Measurements from ENCODE around the gene RNASE1.

The RNASE1 gene

GRCh38 chr14:20807304-20808161 lies 4.9 kb upstream of the RNASE1 start:
- no peak for DNase-seq

DNA sequence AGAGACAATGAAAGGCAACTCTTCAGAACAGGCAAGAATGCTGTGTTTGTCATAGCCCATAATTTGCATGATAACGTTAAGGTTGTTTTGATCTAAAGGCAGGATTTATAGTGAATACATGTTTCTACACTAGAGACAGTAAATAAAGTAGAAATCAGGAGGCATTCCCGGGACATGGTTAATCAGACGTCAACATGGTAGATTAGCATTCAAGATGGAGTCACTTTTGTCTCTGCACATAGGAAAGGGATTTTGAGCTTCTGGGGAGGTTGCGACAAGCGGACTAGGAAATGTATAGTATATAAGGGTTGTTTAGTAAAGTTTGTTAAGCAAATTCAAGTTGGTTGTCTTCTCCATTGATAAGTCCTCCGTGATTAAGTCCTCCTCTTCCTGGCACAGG lies 2.8 kb upstream of the RNASE1 start:
- DNase-seq, result no peak

DNA sequence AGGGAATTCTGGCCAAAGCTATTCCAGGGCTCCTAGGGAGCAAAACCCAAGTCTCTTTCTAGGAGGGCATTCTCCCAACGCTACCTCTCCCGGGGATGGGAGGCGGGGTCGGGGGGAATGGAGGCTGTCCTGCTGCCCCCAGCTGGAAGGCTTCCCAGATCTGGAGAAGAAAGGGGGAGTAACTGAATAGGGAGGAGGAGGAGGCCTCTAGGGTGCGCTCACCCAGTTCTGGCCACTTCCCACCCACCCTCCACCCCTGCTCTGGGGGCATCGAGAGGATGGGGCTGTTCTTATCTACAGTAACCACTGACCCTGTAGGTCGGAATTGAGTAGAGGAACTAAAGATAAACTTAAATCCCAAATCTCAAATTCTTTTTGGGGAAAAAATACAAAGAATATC lies 579 bp upstream of the RNASE1 start:
- DNase-seq, result no peak

DNA sequence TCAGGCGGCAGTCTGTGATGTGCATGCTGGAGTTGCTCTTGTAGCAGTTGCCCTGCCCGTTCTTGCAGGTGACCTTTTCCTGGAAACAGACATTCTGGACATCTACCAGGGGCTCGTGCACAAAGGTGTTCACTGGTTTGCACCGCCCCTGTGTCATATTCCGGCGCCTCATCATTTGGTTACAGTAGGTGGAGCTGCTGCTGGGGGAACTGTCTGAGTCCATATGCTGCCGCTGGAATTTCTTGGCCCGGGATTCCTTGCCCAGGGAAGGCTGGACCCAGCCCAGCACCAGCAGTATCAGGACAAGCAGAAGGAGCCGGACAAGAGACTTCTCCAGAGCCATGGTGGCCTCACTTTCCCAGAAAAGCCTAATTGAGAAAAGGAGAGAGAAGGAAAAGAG lies 918 bp downstream of the RNASE1 start:
- no peak for DNase-seq

- no peak for DNase-seq
These were observed 2.6 kb downstream of the RNASE1 start for GRCh38 chr14:20799892-20800544.

- no peak for DNase-seq
These were observed 3.2 kb downstream of the RNASE1 start for GRCh38 chr14:20799456-20799891.

DNA sequence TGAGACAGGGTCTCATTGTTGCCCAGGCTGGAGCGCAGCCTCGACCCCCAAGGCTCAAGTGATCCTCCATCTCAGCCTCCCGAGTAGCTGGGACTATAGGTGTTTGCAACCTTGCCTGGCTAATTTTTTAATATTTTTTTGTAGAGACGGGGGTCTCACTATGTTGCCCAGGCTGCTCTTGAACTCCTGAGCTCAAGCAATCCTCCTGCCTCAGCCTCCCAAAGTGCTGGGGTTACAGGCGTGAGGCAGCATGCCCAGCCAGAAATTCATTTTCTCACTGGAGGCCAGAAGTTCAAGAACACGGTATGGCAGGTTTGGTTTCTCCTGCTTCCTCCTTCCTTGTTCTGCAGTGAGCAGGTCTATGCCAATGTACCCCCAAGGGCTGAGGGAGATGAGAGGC lies 3.7 kb downstream of the RNASE1 start:
- no peak for DNase-seq

GRCh38 chr14:20798318-20798717 lies 4.3 kb downstream of the RNASE1 start:
- DNase-seq, result no peak

GRCh38 chr14:20797164-20797563 lies 5.5 kb downstream of the RNASE1 start:
- no peak for DNase-seq

GRCh38 chr14:20794644-20795369 lies 7.8 kb downstream of the RNASE1 start:
- no peak for DNase-seq

DNA sequence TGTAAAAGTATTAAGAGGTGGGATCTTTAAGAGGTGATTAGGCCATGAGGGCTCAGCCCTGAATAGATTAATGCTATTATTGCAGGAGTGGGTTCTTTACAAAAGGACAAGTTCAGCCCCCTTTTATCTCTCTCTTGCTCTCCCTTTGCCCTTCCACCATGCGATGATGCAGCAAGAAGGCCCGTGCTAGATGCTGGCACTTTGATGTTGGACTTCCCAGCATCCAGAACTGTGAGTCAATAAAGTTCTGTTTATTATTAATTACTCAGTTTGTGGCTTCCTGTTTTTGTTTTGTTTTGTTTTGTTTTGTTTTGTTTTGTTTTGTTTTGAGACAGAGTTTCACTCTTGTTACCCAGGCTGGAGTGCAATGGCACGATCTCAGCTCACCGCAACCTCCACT lies 10.1 kb downstream of the RNASE1 start:
- DNase-seq, result no peak

DNA sequence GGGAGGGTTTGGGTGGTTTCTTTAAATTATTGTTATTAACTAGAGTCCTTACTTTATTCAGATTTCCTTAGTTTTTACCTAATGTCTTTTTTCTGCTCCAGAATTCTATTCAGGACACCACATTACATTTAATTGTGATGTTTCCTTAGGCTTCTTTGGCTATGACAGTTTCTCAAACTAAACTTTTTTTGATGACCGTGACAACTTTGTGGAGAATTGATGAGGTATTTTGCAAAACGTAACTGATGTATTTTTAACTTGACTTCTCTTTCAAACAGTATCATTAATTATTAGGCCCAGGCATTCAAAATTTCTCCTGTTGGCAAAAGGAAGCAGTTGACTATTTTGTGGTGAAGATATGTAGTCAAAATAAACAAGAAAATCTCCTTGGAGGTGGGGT lies 11.0 kb downstream of the RNASE1 start:
- no peak for DNase-seq

DNA sequence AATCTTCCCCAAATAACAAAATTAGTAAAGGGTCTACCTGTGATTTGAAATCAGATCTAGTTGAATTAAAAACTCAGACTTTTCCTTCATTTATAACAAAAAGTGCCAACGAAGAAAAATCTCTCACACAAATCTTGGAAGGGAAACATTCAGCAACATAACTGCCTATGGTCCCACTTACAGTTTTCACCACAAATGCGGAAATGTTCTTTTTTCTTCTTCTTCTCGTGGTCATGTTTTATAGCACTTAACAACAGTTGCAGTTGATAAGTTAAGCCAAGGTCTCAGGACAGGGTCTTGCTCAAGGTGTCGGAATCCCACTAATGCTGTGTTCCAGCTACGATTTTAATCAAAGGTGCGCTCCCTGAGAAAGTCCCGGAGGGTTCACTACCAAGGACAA lies 11.5 kb downstream of the RNASE1 start:
- DNase-seq, result no peak

DNA sequence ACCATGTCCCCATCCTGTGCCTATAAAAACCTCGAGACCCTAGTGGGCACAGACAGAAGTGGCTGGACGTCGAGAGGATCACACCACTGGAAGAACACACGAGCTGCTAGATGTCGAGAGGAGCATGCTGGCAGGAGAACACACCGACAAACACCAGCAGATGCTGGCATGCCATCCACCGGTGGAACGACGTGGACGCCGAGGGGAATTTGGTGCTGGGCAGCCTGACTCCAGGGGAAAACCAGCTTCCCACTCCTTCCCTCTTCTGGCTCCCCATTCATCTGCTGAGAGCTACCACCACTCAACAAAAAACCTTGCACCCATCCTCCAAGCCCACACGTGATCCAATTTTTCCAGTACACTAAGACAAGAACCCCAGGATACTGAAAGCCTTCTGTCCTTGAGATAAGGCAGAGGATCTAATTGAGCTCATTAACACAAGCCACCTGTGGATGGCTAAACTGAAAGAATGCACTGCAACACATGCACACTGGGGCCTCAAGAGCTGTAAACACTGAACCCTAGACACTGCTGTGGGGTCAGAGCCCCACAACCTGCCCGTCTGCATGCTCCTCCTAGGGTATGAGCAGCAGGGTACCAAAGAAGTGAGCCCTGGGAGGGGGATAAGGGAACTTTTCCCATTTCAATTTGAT lies 12.1 kb downstream of the RNASE1 start:
- DNase-seq, result no peak

DNA sequence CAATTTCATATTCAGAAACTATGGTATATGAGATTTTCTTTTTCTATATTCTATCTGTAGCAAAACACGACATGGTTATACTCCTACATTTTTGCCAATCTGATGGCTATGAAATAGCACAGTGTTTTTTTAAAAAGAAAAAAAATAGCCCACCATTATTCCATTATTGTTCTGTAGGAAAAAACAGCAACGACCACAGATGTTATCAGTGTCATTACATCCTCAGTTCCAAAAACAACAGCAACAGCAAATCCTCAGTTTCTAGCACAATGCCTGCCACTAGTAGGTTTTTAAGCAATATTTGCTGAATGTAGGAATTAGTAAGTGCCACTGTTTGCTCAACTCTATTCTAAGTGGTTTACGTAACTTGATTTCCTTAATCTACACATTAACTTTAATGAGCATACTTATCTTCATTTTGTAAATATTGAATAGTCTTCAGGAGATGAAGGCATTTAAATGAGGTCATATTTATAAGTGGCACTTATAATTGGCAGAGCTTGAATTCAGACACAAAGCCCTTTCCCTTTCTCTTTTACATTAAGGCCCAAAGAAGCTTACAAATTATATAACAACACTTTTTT lies 13.3 kb downstream of the RNASE1 start:
- no peak for DNase-seq

DNA sequence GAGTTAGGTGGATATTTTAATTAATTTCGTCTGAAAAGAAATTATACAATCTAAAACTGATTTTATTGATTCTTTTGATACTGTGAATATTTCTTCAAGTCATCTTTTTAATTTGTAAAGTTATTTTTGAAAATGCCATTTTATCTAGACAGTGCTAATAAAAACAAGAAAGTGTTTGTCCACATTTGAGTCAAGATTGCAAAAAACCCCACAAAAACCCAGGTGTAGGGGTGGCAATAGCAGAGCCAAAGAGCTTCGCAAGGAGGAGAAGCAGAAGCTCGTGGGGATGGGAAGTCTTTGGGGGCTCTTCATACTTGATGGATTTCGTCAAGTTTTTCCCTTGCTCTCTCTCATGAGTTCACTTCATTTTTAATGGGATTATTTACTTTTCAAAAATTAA lies 15.6 kb downstream of the RNASE1 start:
- no peak for DNase-seq

DNA sequence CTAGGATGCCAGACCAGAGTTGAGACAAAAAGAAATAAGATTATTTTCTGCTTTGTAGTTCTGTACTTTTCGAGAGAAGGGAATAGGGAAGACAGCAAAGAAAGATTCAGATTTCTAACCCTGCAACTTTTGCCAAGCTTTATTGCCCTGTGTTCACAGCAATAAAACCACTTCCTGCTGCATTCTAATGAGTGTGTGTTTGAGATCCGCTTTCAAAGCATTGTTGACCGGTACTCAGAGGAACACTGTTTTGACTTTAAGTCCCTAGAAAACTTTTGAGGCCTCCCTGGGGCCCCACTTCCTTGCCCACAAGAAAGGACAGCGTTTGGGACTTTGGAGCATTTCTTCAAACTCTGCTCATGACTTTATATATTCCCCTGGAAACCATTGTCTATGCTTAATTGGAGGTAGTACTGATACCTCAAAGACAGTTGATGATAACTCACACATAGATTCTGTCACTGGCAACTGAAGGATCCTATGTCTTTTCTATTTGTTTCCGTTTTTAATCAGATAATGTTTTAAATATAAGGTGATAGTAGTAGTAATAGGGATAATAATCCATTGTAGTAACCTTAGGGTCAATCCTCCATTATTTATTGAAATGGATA lies 20.3 kb downstream of the RNASE1 start:
- DNase-seq, result no peak

DNA sequence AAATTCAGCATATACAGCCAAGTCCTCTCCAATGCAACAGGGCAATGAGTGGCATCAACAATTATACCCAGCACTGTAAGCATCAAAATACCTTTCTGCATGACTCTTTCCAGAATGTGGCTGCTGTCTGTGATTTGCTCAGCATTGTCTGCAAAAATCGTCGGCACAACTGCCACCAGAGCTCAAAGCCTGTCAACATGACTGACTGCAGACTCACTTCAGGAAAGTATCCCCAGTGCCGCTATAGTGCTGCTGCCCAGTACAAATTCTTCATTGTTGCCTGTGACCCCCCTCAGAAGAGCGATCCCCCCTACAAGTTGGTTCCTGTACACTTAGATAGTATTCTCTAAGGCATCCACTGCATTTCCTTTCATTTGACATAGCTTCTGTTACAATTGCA lies 20.8 kb downstream of the RNASE1 start:
- no peak for DNase-seq

DNA sequence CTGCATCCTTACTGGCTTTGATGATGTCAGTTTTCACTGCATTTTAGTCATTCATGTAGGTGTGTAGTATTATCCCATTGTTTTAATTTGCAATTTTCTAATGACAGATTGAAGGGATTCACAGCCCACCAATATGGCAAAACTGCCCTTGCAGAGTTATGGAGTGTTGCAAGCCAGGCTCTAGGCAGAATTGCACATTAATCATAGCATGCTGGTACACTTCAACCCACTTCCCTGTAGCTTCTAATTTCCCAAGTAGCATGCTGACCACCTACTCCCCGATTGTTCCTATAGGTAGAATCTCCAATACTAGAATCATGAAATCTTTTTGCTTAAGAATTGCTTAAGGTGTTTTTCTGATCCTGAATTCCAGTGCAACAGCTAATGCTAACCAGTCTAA lies 26.7 kb downstream of the RNASE1 start:
- no peak for DNase-seq

- DNase-seq, result no peak
These were observed 27.6 kb downstream of the RNASE1 start for GRCh38 chr14:20775043-20775442.

DNA sequence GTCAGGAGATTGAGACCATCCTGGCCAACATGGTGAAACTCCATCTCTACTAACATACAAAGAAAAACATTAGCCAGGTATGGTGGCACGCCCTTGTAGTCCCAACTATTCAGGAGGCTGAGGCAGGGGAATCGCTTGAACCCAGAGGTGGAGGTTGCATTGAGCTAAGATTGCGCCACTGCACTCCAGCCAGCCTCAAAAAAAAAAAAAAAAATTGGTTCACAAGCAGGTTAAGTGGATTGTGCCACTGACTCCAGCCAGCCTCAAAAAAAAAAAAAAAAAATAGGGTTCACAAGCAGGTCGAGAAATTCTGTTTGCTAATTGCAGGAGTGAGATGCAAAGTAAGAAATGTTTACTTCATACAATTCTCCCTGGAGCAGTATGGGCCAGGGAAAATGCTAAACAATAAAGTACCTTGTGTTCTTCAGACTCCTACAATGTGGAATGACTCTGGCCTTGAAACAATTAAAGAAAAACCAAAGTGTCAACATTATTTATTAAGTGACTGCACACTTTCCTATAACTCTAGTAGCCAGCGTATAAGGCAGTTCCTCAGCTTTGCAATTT lies 28.3 kb downstream of the RNASE1 start:
- no peak for DNase-seq

DNA sequence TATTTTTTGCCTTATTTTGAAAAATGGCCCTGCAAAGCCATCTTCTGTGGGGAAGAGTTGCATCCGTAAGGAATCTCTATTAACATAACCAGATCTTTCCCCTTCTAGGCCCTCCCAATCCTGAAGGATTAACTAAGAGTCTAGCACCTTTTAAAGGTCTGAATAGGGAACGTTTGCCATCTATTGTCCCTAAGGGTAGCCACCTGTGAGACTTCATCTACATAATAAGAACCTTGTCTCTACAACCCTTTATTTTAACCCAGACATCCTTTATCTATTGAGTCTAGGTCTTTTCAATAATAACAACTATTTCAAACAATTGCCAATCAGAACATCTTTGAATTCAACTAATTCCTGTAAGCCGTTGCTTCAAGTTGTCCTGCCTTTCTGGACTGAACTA lies 30.0 kb downstream of the RNASE1 start:
- DNase-seq, result no peak

Data from NCI-H526 treated with DMSO at 0.1 percent for 48 hours (cell line).